Thoracic aorta (tissue), 2 donors: ENCODE results near the gene ISG20. TPM values are rescaled to one million over a fixed set of nuclear protein-coding genes. Genes with fewer than 3 reads are reported as not detected.

Experiments used
- ATAC-seq: fragments of 150-250 bp; one replicate; pipeline ENCODE4 v1.8.0; 2017; ENCODE audit warnings: low read depth; ENCODE audit not compliant: insufficient number of reproducible peaks, low FRiP score
- DNase-seq: peaks from one replicate; pipeline ENCODE4 v3.0.0-alpha.2; 2020; ENCODE audit warnings: low spot score
- H3K27ac ChIP-seq, 2 donors: fragments of 200-600 bp; sonication (generic); 1 replicate in 1 of 2; 2 replicates in 1 of 2; pipeline ENCODE4 v1.5.1; 2016; ENCODE audit warnings: mild to moderate bottlenecking in 2 of 2, moderate library complexity in 2 of 2
- H3K27me3 ChIP-seq: fragments of 200-600 bp; sonication (generic); replicated peaks from 2 replicates; pipeline ENCODE4 v1.6.0; 2016; ENCODE audit warnings: mild to moderate bottlenecking; ENCODE audit not compliant: insufficient read depth
- H3K36me3 ChIP-seq: fragments of 200-600 bp; sonication (generic); one replicate; pipeline ENCODE4 v1.5.1; 2016
- H3K4me1 ChIP-seq, 2 donors: fragments of 200-600 bp; sonication (generic); 1 replicate in 1 of 2; 2 replicates in 1 of 2; pipeline versions ENCODE4 v1.5.1 to v1.6.0; 2016; ENCODE audit warnings: low read depth in 2 of 2, mild to moderate bottlenecking in 1 of 2; ENCODE audit not compliant: control insufficient read depth in 1 of 2
- H3K4me3 ChIP-seq: fragments of 200-600 bp; sonication (generic); 2 replicates; pipeline ENCODE4 v1.5.1; 2016; ENCODE audit warnings: mild to moderate bottlenecking
- H3K9me3 ChIP-seq: fragments of 200-600 bp; sonication (generic); 2 replicates; pipeline ENCODE4 v1.5.1; 2016
- total RNA-seq, 2 donors: library from RNA; depleted of rRNA; stranded (reverse); fragments of >200 nt; gene quantifications; one replicate each; pipeline versions ENCODE4 v1.1.0 to v1.2.3, GENCODE V29; 2016
- TF ChIP-seq, protein P1 (sequence below): fragments of 200-600 bp; sonication (generic); IDR thresholded peaks from one replicate; pipeline ENCODE4 v1.5.1; 2019; ENCODE audit warnings: antibody characterized with exemption

ISG20 gene
- total RNA-seq, 2 donors from 2014 or later, result 16.2 to 32.1 TPM

DNA sequence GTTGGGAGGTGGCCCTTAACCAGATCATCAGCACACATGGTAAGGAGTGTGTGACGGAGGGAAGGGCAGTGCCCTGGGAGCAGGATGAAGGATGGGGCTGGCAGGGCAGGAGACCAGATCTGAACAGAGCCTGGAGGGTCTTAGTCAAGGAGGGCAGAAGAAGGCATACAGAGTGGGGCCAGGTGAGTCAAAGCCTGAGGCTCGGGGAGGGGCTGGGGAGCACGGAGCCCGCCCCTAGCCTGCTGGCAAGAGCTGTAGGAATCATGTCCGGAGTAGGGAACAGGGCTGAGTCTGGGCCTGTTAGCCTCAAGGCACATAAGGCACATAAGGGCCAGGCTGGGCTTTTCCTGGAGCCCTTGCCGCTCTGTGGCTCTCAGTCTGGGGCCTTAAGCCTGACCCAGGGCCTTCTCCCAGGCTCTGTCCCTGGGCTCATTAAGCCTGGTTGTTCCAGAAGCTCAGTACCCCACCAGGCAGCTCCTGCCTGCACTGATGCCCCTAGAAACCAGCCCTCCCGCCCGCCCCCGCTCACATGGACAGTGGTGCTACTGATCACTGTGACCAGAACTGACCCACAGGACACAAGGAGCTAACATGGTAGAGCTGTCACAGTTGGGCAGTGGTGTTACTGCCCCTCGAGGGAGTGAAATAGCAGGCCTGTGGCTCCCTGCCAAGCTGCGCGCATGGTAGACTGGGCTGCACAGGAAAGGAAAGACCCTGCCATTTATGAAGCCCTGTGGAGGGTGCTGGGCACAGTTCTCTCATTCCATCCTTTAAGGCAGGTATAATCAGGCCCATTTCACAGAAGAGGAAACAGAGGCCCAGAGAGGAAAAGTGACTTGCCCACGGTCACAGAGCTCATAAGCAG, 14.6 kb downstream of the ISG20 start:
- no peaks in the 10 kb centered on the region for H3K36me3 ChIP-seq
- peaks cover 0 to 3% of the 10 kb centered on the region in 2 donors for H3K4me1 ChIP-seq
- no peaks in the 10 kb centered on the region for H3K9me3 ChIP-seq
- H3K4me3 ChIP-seq, result no peak overlapping the region
- TF ChIP-seq, protein P1, sequence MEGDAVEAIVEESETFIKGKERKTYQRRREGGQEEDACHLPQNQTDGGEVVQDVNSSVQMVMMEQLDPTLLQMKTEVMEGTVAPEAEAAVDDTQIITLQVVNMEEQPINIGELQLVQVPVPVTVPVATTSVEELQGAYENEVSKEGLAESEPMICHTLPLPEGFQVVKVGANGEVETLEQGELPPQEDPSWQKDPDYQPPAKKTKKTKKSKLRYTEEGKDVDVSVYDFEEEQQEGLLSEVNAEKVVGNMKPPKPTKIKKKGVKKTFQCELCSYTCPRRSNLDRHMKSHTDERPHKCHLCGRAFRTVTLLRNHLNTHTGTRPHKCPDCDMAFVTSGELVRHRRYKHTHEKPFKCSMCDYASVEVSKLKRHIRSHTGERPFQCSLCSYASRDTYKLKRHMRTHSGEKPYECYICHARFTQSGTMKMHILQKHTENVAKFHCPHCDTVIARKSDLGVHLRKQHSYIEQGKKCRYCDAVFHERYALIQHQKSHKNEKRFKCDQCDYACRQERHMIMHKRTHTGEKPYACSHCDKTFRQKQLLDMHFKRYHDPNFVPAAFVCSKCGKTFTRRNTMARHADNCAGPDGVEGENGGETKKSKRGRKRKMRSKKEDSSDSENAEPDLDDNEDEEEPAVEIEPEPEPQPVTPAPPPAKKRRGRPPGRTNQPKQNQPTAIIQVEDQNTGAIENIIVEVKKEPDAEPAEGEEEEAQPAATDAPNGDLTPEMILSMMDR, result no peak
- ATAC-seq (no peak), DNase-seq (no peak)
- H3K27me3 ChIP-seq, result no peaks in the 10 kb centered on the region
- no peak overlapping the region for H3K27ac ChIP-seq

DNA sequence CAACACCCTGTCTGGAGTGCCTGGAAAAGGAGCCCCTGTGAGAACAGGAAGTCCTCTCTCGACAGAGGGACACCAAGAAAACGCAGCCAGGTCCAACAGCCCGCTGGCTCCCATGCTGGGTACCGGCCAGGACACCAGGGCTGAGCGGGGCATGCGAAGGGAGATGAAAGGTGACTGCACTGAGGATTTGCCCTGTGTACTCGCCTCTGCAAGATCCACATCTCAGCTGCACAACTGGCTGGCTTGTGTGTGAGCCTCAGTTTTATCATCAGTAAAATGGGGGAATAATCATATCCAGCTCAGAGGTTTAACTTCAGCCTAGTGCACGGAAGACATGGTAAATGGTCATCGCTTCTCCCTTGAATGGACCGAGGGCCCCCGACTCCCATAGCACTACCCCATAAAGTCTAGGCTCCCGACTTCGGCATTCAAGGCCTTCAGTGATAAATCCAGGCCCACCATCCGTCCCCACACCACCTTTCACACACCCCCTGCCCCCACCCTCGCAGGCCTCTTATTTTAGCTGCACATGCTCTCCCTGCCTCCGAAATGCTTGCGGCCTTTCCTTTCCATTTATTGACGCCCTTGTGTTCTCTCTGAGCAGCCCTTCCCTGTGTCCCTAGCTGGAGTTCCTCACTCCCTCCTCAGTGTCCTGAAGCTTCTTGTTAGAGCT, 15.8 kb downstream of the ISG20 start:
- TF ChIP-seq, protein P1, result no peak
- Histone ChIP-seq H3K27ac (no peak overlapping the region), H3K36me3 (no peaks in the 10 kb centered on the region), H3K27me3 (no peaks in the 10 kb centered on the region), H3K4me3 (no peak overlapping the region), H3K9me3 (no peaks in the 10 kb centered on the region), H3K4me1 (peaks cover 6 to 10% of the 10 kb centered on the region in 2 donors)
- DNase-seq (no peak), ATAC-seq (no peak)

DNA sequence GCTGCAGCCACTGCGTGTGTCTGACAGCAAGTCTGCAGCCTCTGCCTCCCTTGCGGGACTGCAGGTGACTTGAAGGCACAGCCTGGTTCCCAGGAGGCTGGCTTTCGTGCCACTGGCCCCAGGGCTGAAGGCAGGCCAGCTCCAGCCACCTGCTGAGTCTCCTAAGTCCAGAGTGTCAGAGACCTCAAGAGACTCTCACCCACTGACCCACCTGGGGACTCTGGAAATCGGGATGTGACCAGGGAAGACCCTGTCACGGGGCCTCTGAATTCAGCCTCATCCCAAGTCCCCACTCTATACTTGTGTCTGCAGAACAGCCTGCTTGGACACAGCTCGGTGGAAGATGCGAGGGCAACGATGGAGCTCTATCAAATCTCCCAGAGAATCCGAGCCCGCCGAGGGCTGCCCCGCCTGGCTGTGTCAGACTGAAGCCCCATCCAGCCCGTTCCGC, 16.3 kb downstream of the ISG20 start:
- TF ChIP-seq, protein P1, result no peak

DNA sequence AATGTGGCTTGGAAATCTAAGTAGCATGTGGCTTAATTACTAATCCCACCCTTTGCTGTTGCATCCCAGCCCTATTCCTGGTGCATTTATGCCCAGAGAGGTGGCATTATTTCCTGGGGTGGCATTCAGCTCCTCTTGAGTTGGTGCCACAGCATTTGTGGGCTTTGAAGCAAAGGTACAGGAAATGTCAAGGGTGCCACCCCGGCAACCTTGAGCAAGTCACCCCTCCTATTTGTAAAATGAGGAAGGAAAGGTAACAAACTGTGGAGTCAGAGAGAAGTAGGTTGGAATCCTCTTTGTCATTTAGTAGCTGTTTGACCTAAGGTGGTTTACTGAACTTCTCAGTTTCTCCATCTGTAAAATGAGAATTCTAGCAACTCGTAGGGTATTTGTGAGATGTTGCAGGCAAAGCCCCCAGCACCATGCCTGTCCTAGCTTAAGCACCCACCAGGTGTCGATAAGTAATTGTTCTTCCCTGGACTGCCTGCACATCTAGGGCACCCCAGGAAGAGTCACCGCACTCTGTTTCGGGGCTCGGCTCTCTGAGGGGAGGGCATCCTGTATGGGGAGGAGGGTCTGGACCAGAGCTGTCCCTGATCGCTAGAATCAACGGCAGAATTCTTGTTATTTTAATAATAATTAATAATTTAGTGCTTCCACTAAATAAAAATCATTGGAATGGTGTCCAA, 17.1 kb downstream of the ISG20 start:
- H3K36me3 ChIP-seq, result no peaks in the 10 kb centered on the region
- ATAC-seq, result no peak
- DNase-seq, result no peak
- TF ChIP-seq, protein P1, result no peak
- H3K4me1 ChIP-seq, result peaks cover 15 to 22% of the 10 kb centered on the region in 2 donors
- H3K27me3 ChIP-seq, result no peaks in the 10 kb centered on the region
- no peaks in the 10 kb centered on the region for H3K9me3 ChIP-seq
- no peak overlapping the region for H3K27ac ChIP-seq
- no peak overlapping the region for H3K4me3 ChIP-seq

More for the DNA sequence above, 16.3 kb downstream of the ISG20 start:
- DNase-seq, result no peak
- no peak for ATAC-seq
- Histone ChIP-seq H3K4me1 (peaks cover 10 to 16% of the 10 kb centered on the region in 2 donors), H3K27me3 (no peaks in the 10 kb centered on the region), H3K4me3 (no peak overlapping the region), H3K36me3 (no peaks in the 10 kb centered on the region), H3K27ac (no peak overlapping the region), H3K9me3 (no peaks in the 10 kb centered on the region)

DNA sequence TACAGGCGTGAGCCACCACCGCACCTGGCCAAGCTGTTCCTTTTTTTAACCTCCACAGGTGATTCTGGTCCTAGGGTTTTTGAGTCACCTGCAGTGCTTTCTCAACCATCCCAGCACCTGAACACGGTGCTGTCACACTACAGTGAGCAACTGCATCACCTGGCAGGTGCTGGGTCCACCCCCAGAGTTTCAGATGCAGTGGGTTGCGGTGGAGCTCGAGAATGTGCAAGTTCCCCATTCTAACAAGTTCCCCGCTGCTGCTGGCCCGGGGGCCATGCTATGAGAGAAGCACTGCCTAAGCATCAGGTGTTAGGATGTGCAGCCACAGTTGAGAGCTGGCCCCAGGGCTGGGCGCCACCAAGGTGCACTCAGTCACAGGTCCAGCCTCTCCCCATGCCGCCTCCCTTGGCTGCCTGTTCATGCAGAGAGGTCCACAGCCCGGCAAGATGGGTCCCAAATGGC, 18.0 kb downstream of the ISG20 start:
- DNase-seq (no peak), ATAC-seq (no peak)
- Histone ChIP-seq H3K4me3 (no peak overlapping the region), H3K36me3 (no peaks in the 10 kb centered on the region), H3K27ac (no peak overlapping the region), H3K4me1 (peaks cover 15 to 31% of the 10 kb centered on the region in 2 donors), H3K27me3 (no peaks in the 10 kb centered on the region), H3K9me3 (no peaks in the 10 kb centered on the region)
- TF ChIP-seq, protein P1, result no peak
